ENCODE data around the gene PSME3.

GRCh38 chr17:42845556-42845917, 12.3 kb downstream of the PSME3 start:
- TF ChIP-seq EZH2 (IDR thresholded peaks at IDR 0.05; ENCODE audit: insufficient read depth, poor library complexity, severe bottlenecking) = no peak
- TF ChIP-seq EZH2phosphoT487 (IDR thresholded peaks at IDR 0.05; ENCODE audit: insufficient read depth, low read depth) = no peak

All from GM23248 (cell line).